H1 (cell line): ENCODE data around the gene SLC13A4. TPM values are rescaled to one million over a fixed set of nuclear protein-coding genes. Genes with fewer than 3 reads are reported as not detected.

Source experiments
- CHD1 ChIP-seq: IDR thresholded peaks from 2 replicates; pipeline ENCODE4 v1.6.1; 2012; ENCODE audit warnings: low read depth, low read length, improper control_type of control experiment
- HDAC6 ChIP-seq: IDR thresholded peaks from one replicate; pipeline ENCODE4 v1.7.1; 2012; ENCODE audit warnings: low read depth, mild to moderate bottlenecking, inconsistent platforms, low read length, moderate library complexity
- JUND ChIP-seq: IDR thresholded peaks from 2 replicates; pipeline ENCODE4 v1.6.1; 2011; ENCODE audit warnings: mild to moderate bottlenecking, improper control_type of control experiment, low read length
- MAFK ChIP-seq: IDR thresholded peaks from 2 replicates; pipeline ENCODE4 v1.6.1; 2012; ENCODE audit warnings: low read depth, mild to moderate bottlenecking, improper control_type of control experiment, low read length
- PHF8 ChIP-seq: fragments of 200-600 bp; sonication (generic); conservative IDR thresholded peaks from 2 replicates; pipeline ENCODE4 v1.7.1; 2012; ENCODE audit warnings: low read depth, mild to moderate bottlenecking, inconsistent platforms, low read length, moderate library complexity
- SP1 ChIP-seq: IDR thresholded peaks from 2 replicates; pipeline ENCODE4 v1.6.1; 2011; ENCODE audit warnings: low read depth, low read length
- polyA plus RNA-seq, 7 experiments: library from polyadenylated mRNA; depleted of rRNA in 3 of 7; stranded (reverse) in 5 of 7; unstranded in 2 of 7; fragments of >200 nt in 5 of 7; fragments of 200-250 nt in 2 of 7; gene quantifications; 1 replicate in 5 of 7; 2 replicates in 1 of 7; 4 replicates in 1 of 7; pipeline versions ENCODE4 v1.2.1 to v1.2.3, GENCODE V29; 2011 to 2013; ENCODE audit warnings: missing spikeins in 2 of 7, mixed read lengths in 2 of 7
- total RNA-seq: library from RNA; stranded (reverse); fragmentation: NEBNext Ultra II Directional; extraction: Animal tissue kit (Norgen Biotek cat#: 25700); gene quantifications from 2 replicates; pipeline ENCODE4 v1.2.1, GENCODE V29; 2021

Gene SLC13A4
- total and polyA plus RNA-seq, 2 of the 8 experiments (the other 6 are each of a cell fraction or from before 2014, with no cell fraction given): 3.9 to 7.5 TPM

- no peak for TF ChIP-seq MAFK
- TF ChIP-seq PHF8: no peak
- no peak for TF ChIP-seq SP1
- TF ChIP-seq HDAC6: no peak
- TF ChIP-seq JUND: no peak
- TF ChIP-seq CHD1: no peak
- TF ChIP-seq, all 59 proteins: peak for 0
Observed at GRCh38 chr7:135687466-135687865, 40.5 kb downstream of the SLC13A4 start (continued).
